B cell (primary cell): ENCODE measurements around the gene DGCR2. TPM values are rescaled to one million over a fixed set of nuclear protein-coding genes. Genes with fewer than 3 reads are reported as not detected.

ENCODE experiments used
- ATAC-seq: fragments of 200-7000 bp; cut with Tn5 transposase; one replicate; pipeline ENCODE4 v1.10.0; 2021; ENCODE audit warnings: low read depth, mild to moderate bottlenecking, moderate number of reproducible peaks, moderate library complexity
- CTCF ChIA-PET: fragments of 350-600 bp; sonication (Branson Sonifier 250); formaldehyde crosslinking; loops from one replicate; lab custom pipeline; 2021; ENCODE audit warnings: antibody characterized with exemption, inconsistent platforms; lab: Charles Lee
- POLR2A ChIA-PET: fragments of 350-600 bp; sonication (Branson Sonifier 250); formaldehyde crosslinking; loops from one replicate; lab custom pipeline; 2021; ENCODE audit warnings: antibody characterized with exemption; lab: Charles Lee
- DNase-seq: peaks from one replicate; pipeline ENCODE4 v3.0.0; 2013
- H2AFZ ChIP-seq: 2 replicates; pipeline ENCODE4 v1.6.1; 2012; ENCODE audit warnings: mild to moderate bottlenecking, low read depth, low read length; ENCODE audit not compliant: insufficient read depth, poor library complexity, severe bottlenecking
- H3K27ac ChIP-seq, 2 donors: 1 replicate in 1 of 2; 2 replicates in 1 of 2; pipeline ENCODE4 v1.5.1; 2012 to 2013; ENCODE audit warnings: low read length in 2 of 2, mild to moderate bottlenecking in 2 of 2, moderate library complexity in 1 of 2
- H3K27me3 ChIP-seq, 4 experiments: fragments of 200-600 bp in 1 of 4; sonication (generic) in 1 of 4; replicated peaks in 1 of 4; 1 replicate in 2 of 4; 2 replicates in 2 of 4; pipeline versions ENCODE4 v1.6.1 to v1.7.0; 2013 to 2016; ENCODE audit warnings: low read length in 3 of 4, mild to moderate bottlenecking in 2 of 4, mixed read lengths in 1 of 4, moderate library complexity in 1 of 4; ENCODE audit not compliant: insufficient read depth in 4 of 4, control insufficient read depth in 3 of 4; ENCODE audit errors: control extremely low read depth in 1 of 4
- H3K36me3 ChIP-seq, 2 experiments: replicated peaks in 1 of 2; 1 replicate in 1 of 2; 2 replicates in 1 of 2; pipeline versions ENCODE4 v1.6.1 to v1.7.1; 2013; ENCODE audit warnings: low read length in 1 of 2; ENCODE audit not compliant: insufficient read depth in 2 of 2, control insufficient read depth in 1 of 2; ENCODE audit errors: control extremely low read depth in 1 of 2, extremely low read depth in 1 of 2
- H3K4me1 ChIP-seq, 2 donors: fragments of 200-600 bp in 1 of 2; sonication (generic) in 1 of 2; 1 replicate in 1 of 2; 2 replicates in 1 of 2; pipeline versions ENCODE4 v1.5.1 to v1.6.1; 2013 to 2017; ENCODE audit warnings: low read length in 2 of 2; ENCODE audit not compliant: control insufficient read depth in 2 of 2, insufficient read depth in 2 of 2
- H3K4me2 ChIP-seq: replicated peaks from 2 replicates; pipeline ENCODE3; 2012; ENCODE audit warnings: mild to moderate bottlenecking, low read depth, low read length; ENCODE audit not compliant: poor library complexity, severe bottlenecking
- H3K4me3 ChIP-seq, 5 experiments: fragments of 200-600 bp in 1 of 5; sonication (generic) in 1 of 5; 1 replicate in 3 of 5; 2 replicates in 2 of 5; pipeline versions ENCODE4 v1.5.1 to v1.7.0; 2011 to 2016; ENCODE audit warnings: low read length in 4 of 5, mild to moderate bottlenecking in 4 of 5, low read depth in 2 of 5, control low read depth in 1 of 5, moderate library complexity in 1 of 5; ENCODE audit not compliant: insufficient read depth in 1 of 5; ENCODE audit errors: control extremely low read depth in 1 of 5, extremely low read depth in 1 of 5
- H3K79me2 ChIP-seq: fragments of 200-600 bp; sonication (generic); one replicate; pipeline ENCODE4 v1.6.0; 2016; ENCODE audit warnings: low read length; ENCODE audit not compliant: control insufficient read depth, insufficient read depth
- H3K9ac ChIP-seq: fragments of 200-600 bp; sonication (generic); 2 replicates; pipeline ENCODE4 v1.6.1; 2017; ENCODE audit warnings: mild to moderate bottlenecking, low read length, moderate library complexity
- H3K9me3 ChIP-seq, 3 donors: one replicate each; pipeline versions ENCODE4 v1.6.1 to v1.7.1; 2013; ENCODE audit warnings: low read length in 2 of 3; ENCODE audit not compliant: control insufficient read depth in 2 of 3, insufficient read depth in 1 of 3; ENCODE audit errors: control extremely low read depth in 1 of 3
- H4K20me1 ChIP-seq: 2 replicates; pipeline ENCODE4 v1.6.0; 2012; ENCODE audit warnings: mild to moderate bottlenecking, low read length; ENCODE audit not compliant: insufficient read depth, control insufficient read depth, poor library complexity, severe bottlenecking
- H3K27ac Mint-ChIP-seq: one replicate; pipeline ENCODE4 v1.8.0; 2021; ENCODE audit warnings: mixed read lengths
- H3K27me3 Mint-ChIP-seq: one replicate; pipeline ENCODE4 v1.8.0; 2021; ENCODE audit warnings: mixed read lengths
- H3K4me1 Mint-ChIP-seq: one replicate; pipeline ENCODE4 v1.8.0; 2021; ENCODE audit warnings: mixed read lengths
- H3K4me3 Mint-ChIP-seq: one replicate; pipeline ENCODE4 v1.8.0; 2021; ENCODE audit warnings: mixed read lengths
- H3K9me3 Mint-ChIP-seq: one replicate; pipeline ENCODE4 v1.8.0; 2022; ENCODE audit warnings: mixed read lengths; ENCODE audit not compliant: insufficient read depth
- CTCF ChIP-seq: fragments of 200-600 bp; IDR thresholded peaks from one replicate; pipeline ENCODE4 v1.8.0; 2022; ENCODE audit warnings: antibody characterized with exemption, mild to moderate bottlenecking
- EZH2 ChIP-seq: IDR thresholded peaks from 2 replicates; pipeline ENCODE4 v1.6.1; 2012; ENCODE audit warnings: borderline replicate concordance, low read depth, mild to moderate bottlenecking, moderate library complexity, low read length; ENCODE audit not compliant: insufficient read depth, poor library complexity, severe bottlenecking
- WGBS: methylation state at CpG from one replicate; pipeline ENCODE4 v1.1.5; 2013; ENCODE audit warnings: missing lambda C conversion rate; ENCODE audit not compliant: insufficient coverage; 5-methylcytosine and 5-hydroxymethylcytosine counted together
- intact Hi-C: fragments of 100-400 bp; cut with micrococcal nuclease; formaldehyde crosslinking; loops from one replicate; pipeline ENCODE4 v1.10.0; 2022
- polyA plus RNA-seq: library from polyadenylated mRNA; depleted of rRNA; stranded (reverse); fragments of >200 nt; gene quantifications from 2 replicates; pipeline ENCODE4 v1.2.3, GENCODE V29; 2012
- total RNA-seq, 2 donors: library from RNA; stranded (reverse); fragments of 120-200 nt in 1 of 2; gene quantifications; 1 replicate in 1 of 2; 2 replicates in 1 of 2; pipeline versions ENCODE4 v1.2.3 to v1.2.4, GENCODE V29; 2013 to 2022

DGCR2 gene
- total and polyA plus RNA-seq, 2 donors (not counting 1 experiment from before 2014, with no cell fraction given): 28.8 to 49.5 TPM

- H3K4me2 ChIP-seq: no peak overlapping the region
- H3K9me3 ChIP-seq: no peaks in the 10 kb centered on the region
- H3K27me3 Mint-ChIP-seq: peaks cover 34% of the 10 kb centered on the region
- ATAC-seq (no peak), DNase-seq (no peak)
- H3K9me3 Mint-ChIP-seq: no peaks in the 10 kb centered on the region
- no peak overlapping the region for H3K27ac ChIP-seq
- intact Hi-C loops: no loop called here
- CTCF ChIA-PET: no interaction called here
- WGBS: 90% methylated on average over 3 of the region's 4 CpGs
- H2AFZ ChIP-seq: no peak overlapping the region
- no peaks in the 10 kb centered on the region for H3K36me3 ChIP-seq
- no peaks in the 10 kb centered on the region for H3K79me2 ChIP-seq
- no peaks in the 10 kb centered on the region for H4K20me1 ChIP-seq
- TF ChIP-seq EZH2: no peak
- TF ChIP-seq CTCF: no peak
- H3K4me1 ChIP-seq: no peaks in the 10 kb centered on the region
- H3K4me3 Mint-ChIP-seq: no peak overlapping the region
- POLR2A ChIA-PET: no interaction called here
- no peak overlapping the region for H3K9ac ChIP-seq
- H3K27ac Mint-ChIP-seq: no peak overlapping the region
- H3K27me3 ChIP-seq: peaks cover 0 to 12% (median 4%) of the 10 kb centered on the region in 4 experiments
- H3K4me1 Mint-ChIP-seq: no peaks in the 10 kb centered on the region
- H3K4me3 ChIP-seq: no peak overlapping the region
Measured at GRCh38 chr22:19004471-19004870, 117.7 kb downstream of the DGCR2 start.

DNA sequence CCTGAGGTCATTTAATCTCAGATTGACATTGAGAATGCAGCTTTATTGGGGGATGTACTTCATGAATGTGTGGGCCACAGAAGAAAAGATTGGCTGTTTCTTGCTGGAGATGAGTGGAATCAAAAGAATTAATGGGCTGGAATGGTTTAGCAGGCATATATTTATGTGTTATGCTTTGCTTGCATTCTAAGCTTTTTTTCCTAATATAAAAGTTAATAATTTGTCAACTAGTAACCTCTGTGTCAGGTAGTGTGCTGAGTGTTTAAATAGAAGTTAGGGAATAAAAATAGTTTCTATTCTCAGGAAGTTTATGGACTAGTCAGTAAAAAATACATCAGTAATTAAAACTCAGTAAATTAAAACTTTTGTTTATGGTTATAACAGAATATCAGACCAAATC, 118.7 kb downstream of the DGCR2 start:
- Histone ChIP-seq H3K27me3 (peaks cover 0 to 12% (median 4%) of the 10 kb centered on the region in 4 experiments), H3K79me2 (no peaks in the 10 kb centered on the region), H3K27ac (no peak overlapping the region), H3K9ac (no peak overlapping the region), H3K4me3 (no peak overlapping the region), H3K36me3 (no peaks in the 10 kb centered on the region), H2AFZ (no peak overlapping the region), H3K4me1 (no peaks in the 10 kb centered on the region), H3K9me3 (no peaks in the 10 kb centered on the region), H3K4me2 (no peak overlapping the region), H4K20me1 (no peaks in the 10 kb centered on the region)
- Mint-ChIP-seq H3K27me3 (peaks cover 35% of the 10 kb centered on the region), H3K4me1 (no peaks in the 10 kb centered on the region), H3K27ac (no peak overlapping the region), H3K4me3 (no peak overlapping the region), H3K9me3 (no peaks in the 10 kb centered on the region)
- POLR2A ChIA-PET: no interaction called here
- CTCF ChIA-PET: no interaction called here
- intact Hi-C loops: no loop called here
- ATAC-seq (no peak), DNase-seq (no peak)
- no peak for TF ChIP-seq EZH2
- TF ChIP-seq CTCF: no peak
